Measurements from ENCODE around the gene CFAP100. TPM values are rescaled to one million over a fixed set of nuclear protein-coding genes. Genes with fewer than 3 reads are reported as not detected.

CFAP100 gene
- total RNA-seq, 3 donors from 2014 or later: not detected

GRCh38 chr3:126355251-126355650 is 39.5 kb upstream of the CFAP100 start:
- ATAC-seq (no peak), DNase-seq (peak in 1 of 3 donors; percentile 33)
- no peaks in the 10 kb centered on the region for H3K36me3 ChIP-seq (ENCODE audit: low read depth)
- H3K4me3 ChIP-seq: no peak overlapping the region
- TF ChIP-seq CTCF (IDR thresholded peaks at IDR 0.05): no peak
- intact Hi-C loops (cut with DNase I, micrococcal nuclease): no loop called here
- peaks cover 18% of the 10 kb centered on the region for H3K4me1 ChIP-seq (ENCODE audit: low read depth)
- no peaks in the 10 kb centered on the region for H3K9me3 ChIP-seq

GRCh38 chr3:126355777-126356372 is 38.8 kb upstream of the CFAP100 start:
- Histone ChIP-seq H3K9me3 (no peaks in the 10 kb centered on the region), H3K4me3 (no peak overlapping the region), H3K4me1 (ENCODE audit: low read depth) (peaks cover 18% of the 10 kb centered on the region), H3K36me3 (ENCODE audit: low read depth) (no peaks in the 10 kb centered on the region)
- ATAC-seq: peak; percentile 68
- no peak for TF ChIP-seq CTCF (IDR thresholded peaks at IDR 0.05)
- DNase-seq: peak; percentile 75 to 89 (median 84)
- intact Hi-C loops (cut with DNase I, micrococcal nuclease): no loop called here

- no peaks in the 10 kb centered on the region for H3K9me3 ChIP-seq
- no peaks in the 10 kb centered on the region for H3K36me3 ChIP-seq (ENCODE audit: low read depth)
- TF ChIP-seq CTCF (IDR thresholded peaks at IDR 0.05): no peak
- H3K4me3 ChIP-seq: peak overlapping the region; percentile 40
- ATAC-seq (peak; percentile 4), DNase-seq (peak; percentile 12 to 55 (median 49))
- H3K4me1 ChIP-seq (ENCODE audit: low read depth): peaks cover 18% of the 10 kb centered on the region
- intact Hi-C loops (cut with DNase I, micrococcal nuclease): no loop called here
Measured at GRCh38 chr3:126356373-126357264, 38.1 kb upstream of the CFAP100 start.

GRCh38 chr3:126357295-126358037 is 37.2 kb upstream of the CFAP100 start, which contains the start of gene KLF15:
Gene KLF15 (minus strand): TSS chr3:126357408. CDS start chr3:126352922, 4,486 bp downstream.
- TF ChIP-seq CTCF (IDR thresholded peaks at IDR 0.05): no peak
- intact Hi-C loops (cut with DNase I, micrococcal nuclease): no loop called here
- H3K9me3 ChIP-seq: no peaks in the 10 kb centered on the region
- peaks cover 18% of the 10 kb centered on the region for H3K4me1 ChIP-seq (ENCODE audit: low read depth)
- peak within 1 kb of the TSS; percentile 40 for H3K4me3 ChIP-seq
- ATAC-seq (peak; percentile 94), DNase-seq (peak; percentile 86 to 91 (median 87))
- H3K36me3 ChIP-seq (ENCODE audit: low read depth): no peaks in the 10 kb centered on the region

GRCh38 chr3:126358038-126358815 is 36.5 kb upstream of the CFAP100 start:
- no peaks in the 10 kb centered on the region for H3K9me3 ChIP-seq
- intact Hi-C loops (cut with DNase I, micrococcal nuclease): no loop called here
- no peak for TF ChIP-seq CTCF (IDR thresholded peaks at IDR 0.05)
- H3K4me1 ChIP-seq (ENCODE audit: low read depth): peaks cover 18% of the 10 kb centered on the region
- DNase-seq (peak in 2 of 3 donors; percentile 8 to 12), ATAC-seq (no peak)
- no peaks in the 10 kb centered on the region for H3K36me3 ChIP-seq (ENCODE audit: low read depth)
- H3K4me3 ChIP-seq: no peak overlapping the region

All from mucosa of descending colon (tissue), 3 donors.